ENCODE data around the gene AGXT. TPM values are rescaled to one million over a fixed set of nuclear protein-coding genes. Genes with fewer than 3 reads are reported as not detected.

The AGXT gene
- total RNA-seq, 2 experiments from 2014 or later, result not detected

GRCh38 chr2:240819858-240820606, 48.6 kb upstream of the AGXT start, which contains the start of gene KIF1A:
Gene KIF1A (minus strand): TSS chr2:240820219. CDS start chr2:240797752, 22,467 bp downstream.
- Histone ChIP-seq H3K27ac (ENCODE audit: low read depth, low read length, poor library complexity, severe bottlenecking) (no peak within 1 kb of the TSS), H3K36me3 (ENCODE audit: insufficient read depth, low read length) (no peaks in the 10 kb centered on the region), H3K9me2 (ENCODE audit: insufficient read depth, low read length) (no peaks in the 10 kb centered on the region), H2AFZ (ENCODE audit: low read length) (no peak within 1 kb of the TSS), H4K20me1 (ENCODE audit: insufficient read depth, low read length) (no peaks in the 10 kb centered on the region), H3K4me2 (ENCODE audit: low read length) (no peak within 1 kb of the TSS), H3K4me1 (ENCODE audit: insufficient read depth, low read length, poor library complexity, severe bottlenecking) (no peaks in the 10 kb centered on the region), H3K4me3 (ENCODE audit: low read depth, low read length, poor library complexity, severe bottlenecking) (no peak within 1 kb of the TSS), H3K79me2 (ENCODE audit: insufficient read depth, low read depth, low read length) (no peaks in the 10 kb centered on the region), H3K9me3 (ENCODE audit: low read length) (no peaks in the 10 kb centered on the region)
- TF ChIP-seq CTCF (conservative IDR thresholded peaks at IDR 0.05; ENCODE audit: low read length) (no peak), EZH2phosphoT487 (IDR thresholded peaks at IDR 0.05; ENCODE audit: borderline replicate concordance, low read depth, low read length) (no peak)
- no peak for DNase-seq (ENCODE audit: low spot score)
- POLR2A ChIA-PET, result no interaction called here
- CTCF ChIA-PET (ENCODE audit: unreplicated experiment), result no interaction called here
- intact Hi-C loops (cut with micrococcal nuclease; ENCODE audit: unreplicated experiment), result no loop called here
- BruUV-seq (replicated peaks), result no TSS peak

GRCh38 chr2:240820607-240821428, 47.8 kb upstream of the AGXT start:
- TF ChIP-seq CTCF (conservative IDR thresholded peaks at IDR 0.05; ENCODE audit: low read length) (no peak), EZH2phosphoT487 (IDR thresholded peaks at IDR 0.05; ENCODE audit: borderline replicate concordance, low read depth, low read length) (no peak)
- Histone ChIP-seq H3K79me2 (ENCODE audit: insufficient read depth, low read depth, low read length) (no peaks in the 10 kb centered on the region), H3K4me2 (ENCODE audit: low read length) (no peak overlapping the region), H3K9me3 (ENCODE audit: low read length) (no peaks in the 10 kb centered on the region), H3K4me1 (ENCODE audit: insufficient read depth, low read length, poor library complexity, severe bottlenecking) (no peaks in the 10 kb centered on the region), H3K4me3 (ENCODE audit: low read depth, low read length, poor library complexity, severe bottlenecking) (no peak overlapping the region), H3K27ac (ENCODE audit: low read depth, low read length, poor library complexity, severe bottlenecking) (no peak overlapping the region), H3K36me3 (ENCODE audit: insufficient read depth, low read length) (no peaks in the 10 kb centered on the region), H2AFZ (ENCODE audit: low read length) (no peak overlapping the region), H4K20me1 (ENCODE audit: insufficient read depth, low read length) (no peaks in the 10 kb centered on the region), H3K9me2 (ENCODE audit: insufficient read depth, low read length) (no peaks in the 10 kb centered on the region)
- DNase-seq (ENCODE audit: low spot score), result no peak
- ChIA-PET POLR2A (no interaction called here), CTCF (ENCODE audit: unreplicated experiment) (no interaction called here)
- intact Hi-C loops (cut with micrococcal nuclease; ENCODE audit: unreplicated experiment), result no loop called here
- BruUV-seq (replicated peaks), result no TSS peak

- POLR2A ChIA-PET, result no interaction called here
- intact Hi-C loops (cut with micrococcal nuclease; ENCODE audit: unreplicated experiment), result no loop called here
- BruUV-seq (replicated peaks), result no TSS peak
These were observed 47.2 kb upstream of the AGXT start for GRCh38 chr2:240821429-240821778.

More at GRCh38 chr2:240821429-240821778, 47.2 kb upstream of the AGXT start:
- Histone ChIP-seq H3K79me2 (ENCODE audit: insufficient read depth, low read depth, low read length) (no peaks in the 10 kb centered on the region), H3K36me3 (ENCODE audit: insufficient read depth, low read length) (no peaks in the 10 kb centered on the region), H3K9me3 (ENCODE audit: low read length) (no peaks in the 10 kb centered on the region), H2AFZ (ENCODE audit: low read length) (no peak overlapping the region), H3K27ac (ENCODE audit: low read depth, low read length, poor library complexity, severe bottlenecking) (no peak overlapping the region), H3K4me3 (ENCODE audit: low read depth, low read length, poor library complexity, severe bottlenecking) (no peak overlapping the region), H3K4me1 (ENCODE audit: insufficient read depth, low read length, poor library complexity, severe bottlenecking) (no peaks in the 10 kb centered on the region), H3K9me2 (ENCODE audit: insufficient read depth, low read length) (no peaks in the 10 kb centered on the region), H4K20me1 (ENCODE audit: insufficient read depth, low read length) (no peaks in the 10 kb centered on the region), H3K4me2 (ENCODE audit: low read length) (no peak overlapping the region)
- TF ChIP-seq EZH2phosphoT487 (IDR thresholded peaks at IDR 0.05; ENCODE audit: borderline replicate concordance, low read depth, low read length) (no peak), CTCF (conservative IDR thresholded peaks at IDR 0.05; ENCODE audit: low read length) (no peak)
- CTCF ChIA-PET (ENCODE audit: unreplicated experiment), result no interaction called here
- DNase-seq (ENCODE audit: low spot score), result no peak
